Right lobe of liver (tissue), 6 donors: Measurements from ENCODE around the gene CDH4. TPM values are rescaled to one million over a fixed set of nuclear protein-coding genes. Genes with fewer than 3 reads are reported as not detected.

Experiments
- ATAC-seq, 4 donors: fragments of 200-7000 bp; cut with Tn5 transposase; one replicate each; pipeline ENCODE4 v1.9.1; 2020; ENCODE audit warnings: mild to moderate bottlenecking in 4 of 4, moderate library complexity in 4 of 4
- DNase-seq, 3 donors: peaks; one replicate each; pipeline ENCODE4 v3.0.0-alpha.2; 2020
- H3K27ac ChIP-seq, 3 donors: fragments of 200-600 bp; one replicate each; pipeline ENCODE4 v1.8.0; 2022
- H3K27me3 ChIP-seq, 2 donors: fragments of 200-600 bp; one replicate each; pipeline ENCODE4 v1.8.0; 2022
- H3K36me3 ChIP-seq, 4 donors: fragments of 200-600 bp; sonication (generic) in 1 of 4; one replicate each; pipeline versions ENCODE4 v1.5.1 to v1.8.0; 2017 to 2022; ENCODE audit warnings: control low read depth in 1 of 4
- H3K4me1 ChIP-seq, 4 donors: fragments of 200-600 bp; sonication (generic) in 1 of 4; one replicate each; pipeline versions ENCODE4 v1.5.1 to v1.8.0; 2017 to 2022; ENCODE audit warnings: control low read depth in 1 of 4
- H3K4me3 ChIP-seq, 3 donors: fragments of 200-600 bp; one replicate each; pipeline ENCODE4 v1.8.0; 2022
- H3K9me3 ChIP-seq, 4 donors: fragments of 200-600 bp; sonication (generic) in 1 of 4; one replicate each; pipeline versions ENCODE4 v1.5.1 to v1.8.0; 2017 to 2022; ENCODE audit warnings: control low read depth in 1 of 4
- POLR2A ChIP-seq: fragments of 450-650 bp; IDR thresholded peaks from one replicate; pipeline ENCODE4 v1.6.1; 2017; ENCODE audit warnings: antibody characterized with exemption, mild to moderate bottlenecking
- WGBS: methylation state at CpG from one replicate; pipeline ENCODE4 v1.1.6; 2018; ENCODE audit warnings: low coverage, low lambda C conversion rate; ENCODE audit not compliant: insufficient coverage; ENCODE audit errors: missing lambda C conversion rate; 5-methylcytosine and 5-hydroxymethylcytosine counted together
- intact Hi-C, 2 donors: fragments of 100-400 bp; cut with DNase I; formaldehyde crosslinking; loops; one replicate each; pipeline versions ENCODE4 v1.11.2 to v1.14.1; 2022
- total RNA-seq, 6 experiments: library from RNA; depleted of rRNA in 2 of 6; stranded (reverse); fragments of >200 nt in 2 of 6; fragmentation: NEBNext Ultra II Directional in 3 of 6; extraction: Animal tissue kit (Norgen Biotek cat#: 25700) in 3 of 6; gene quantifications; one replicate each; pipeline versions ENCODE4 v1.1.0 to v1.2.4, GENCODE V29; 2016 to 2023
- TF ChIP-seq, protein P1 (sequence below), 4 donors: fragments of 200-600 bp in 3 of 4; fragments of 450-650 bp in 1 of 4; IDR thresholded peaks; one replicate each; pipeline versions ENCODE4 v1.5.1 to v1.8.0; 2016 to 2022; ENCODE audit warnings: antibody characterized with exemption in 4 of 4, mild to moderate bottlenecking in 2 of 4
- donor health status: DM: no; HTN: yes; CAD: no.
- donor health status: DM: no; HTN: no; CAD: no.
- donor health status: DM: no; HTN: no; CAD: no.
- donor health status: DM: no; HTN: yes; CAD: no.
- donor health status: DM: no; HTN: yes; CAD: no.

CDH4 gene
- total RNA-seq, 6 experiments from 2014 or later, result 0.02 to 0.14 (median 0.09) TPM; not detected in 3

DNA sequence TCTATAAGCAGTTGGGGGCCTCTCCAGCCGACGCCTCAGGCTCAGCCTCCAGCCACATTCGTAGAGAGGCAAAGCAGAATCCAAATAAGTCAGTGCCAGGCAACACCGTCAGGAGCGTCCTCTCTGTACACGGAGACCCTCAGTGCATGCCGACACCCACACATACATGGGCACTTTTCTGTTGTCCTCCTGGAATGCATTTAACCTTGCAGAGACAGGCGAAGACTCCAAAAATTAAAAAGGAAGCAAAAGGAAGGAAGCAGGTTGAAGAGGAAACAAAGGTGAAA, 487.7 kb downstream of the CDH4 start:
- DNase-seq (peak in 1 of 3 donors; percentile 22), ATAC-seq (no peak)
- no peaks in the 10 kb centered on the region for H3K36me3 ChIP-seq
- WGBS, result 60% methylated on average over 5 of the region's 8 CpGs
- no peaks in the 10 kb centered on the region for H3K27me3 ChIP-seq
- H3K4me1 ChIP-seq, result no peaks in the 10 kb centered on the region
- intact Hi-C loops, result no loop called here
- no peaks in the 10 kb centered on the region for H3K9me3 ChIP-seq
- TF ChIP-seq POLR2A, result no peak
- TF ChIP-seq, protein P1, sequence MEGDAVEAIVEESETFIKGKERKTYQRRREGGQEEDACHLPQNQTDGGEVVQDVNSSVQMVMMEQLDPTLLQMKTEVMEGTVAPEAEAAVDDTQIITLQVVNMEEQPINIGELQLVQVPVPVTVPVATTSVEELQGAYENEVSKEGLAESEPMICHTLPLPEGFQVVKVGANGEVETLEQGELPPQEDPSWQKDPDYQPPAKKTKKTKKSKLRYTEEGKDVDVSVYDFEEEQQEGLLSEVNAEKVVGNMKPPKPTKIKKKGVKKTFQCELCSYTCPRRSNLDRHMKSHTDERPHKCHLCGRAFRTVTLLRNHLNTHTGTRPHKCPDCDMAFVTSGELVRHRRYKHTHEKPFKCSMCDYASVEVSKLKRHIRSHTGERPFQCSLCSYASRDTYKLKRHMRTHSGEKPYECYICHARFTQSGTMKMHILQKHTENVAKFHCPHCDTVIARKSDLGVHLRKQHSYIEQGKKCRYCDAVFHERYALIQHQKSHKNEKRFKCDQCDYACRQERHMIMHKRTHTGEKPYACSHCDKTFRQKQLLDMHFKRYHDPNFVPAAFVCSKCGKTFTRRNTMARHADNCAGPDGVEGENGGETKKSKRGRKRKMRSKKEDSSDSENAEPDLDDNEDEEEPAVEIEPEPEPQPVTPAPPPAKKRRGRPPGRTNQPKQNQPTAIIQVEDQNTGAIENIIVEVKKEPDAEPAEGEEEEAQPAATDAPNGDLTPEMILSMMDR (IDR thresholded peaks at IDR 0.05), result no peak
- H3K4me3 ChIP-seq, result no peak overlapping the region
- H3K27ac ChIP-seq, result no peak overlapping the region

DNA sequence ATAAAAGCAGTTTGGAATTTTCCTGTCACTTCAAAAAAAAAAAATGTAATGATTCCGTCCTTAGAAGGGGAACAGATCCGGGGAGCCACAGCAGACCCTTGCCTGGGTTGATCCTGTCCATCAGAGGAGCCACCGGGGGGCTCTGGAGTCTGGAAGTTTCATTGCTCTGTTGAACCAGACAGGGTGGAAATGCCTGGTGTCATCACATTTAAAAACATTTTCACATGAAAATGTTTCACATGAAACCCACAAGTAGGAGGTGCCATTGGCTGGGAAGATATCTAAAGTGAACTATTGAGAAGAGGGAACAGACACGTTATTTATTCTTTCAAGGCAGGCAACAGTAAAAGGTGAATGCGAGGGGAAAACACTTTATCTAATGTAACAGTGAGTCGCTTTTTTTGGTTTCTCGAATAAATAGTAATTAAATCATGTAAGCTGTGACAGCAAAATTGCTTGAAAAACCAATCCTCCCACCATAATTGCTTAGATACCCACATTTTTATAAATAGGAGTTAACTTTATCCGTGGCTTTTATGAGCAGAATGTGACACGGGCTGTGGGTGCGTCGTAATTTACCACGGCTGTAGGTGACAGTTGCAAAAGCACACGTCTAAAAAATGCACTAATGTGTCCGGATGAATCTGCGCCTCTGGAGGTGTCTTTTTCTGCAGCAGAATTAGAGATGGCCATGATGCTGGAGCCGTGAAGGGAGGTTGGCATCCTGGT, 490.2 kb downstream of the CDH4 start:
- DNase-seq (peak in 1 of 3 donors; percentile 14), ATAC-seq (no peak)
- no peaks in the 10 kb centered on the region for H3K9me3 ChIP-seq
- intact Hi-C loops, result no loop called here
- 59% methylated on average over 16 of the region's 16 CpGs for WGBS
- H3K36me3 ChIP-seq, result no peaks in the 10 kb centered on the region
- H3K4me3 ChIP-seq, result no peak overlapping the region
- TF ChIP-seq, protein P1 (IDR thresholded peaks at IDR 0.05), result no peak
- no peak for TF ChIP-seq POLR2A
- no peaks in the 10 kb centered on the region for H3K4me1 ChIP-seq
- H3K27me3 ChIP-seq, result no peaks in the 10 kb centered on the region
- H3K27ac ChIP-seq, result no peak overlapping the region

DNA sequence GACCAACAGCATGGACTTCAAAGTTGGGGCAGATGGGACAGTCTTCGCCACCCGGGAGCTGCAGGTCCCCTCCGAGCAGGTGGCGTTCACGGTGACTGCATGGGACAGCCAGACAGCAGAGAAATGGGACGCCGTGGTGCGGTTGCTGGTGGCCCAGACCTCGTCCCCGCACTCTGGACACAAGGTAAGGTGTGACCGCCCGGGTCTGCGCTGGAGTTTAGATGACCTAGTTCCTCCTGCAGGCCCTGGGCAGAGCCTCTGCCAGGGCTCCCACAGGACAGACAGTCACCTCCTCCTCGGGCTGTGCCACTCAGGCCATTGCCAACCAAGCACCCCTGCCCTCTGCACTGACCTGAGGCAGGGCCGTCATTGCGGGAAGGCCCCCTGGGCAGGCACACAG, 491.5 kb downstream of the CDH4 start:
- Histone ChIP-seq H3K9me3 (no peaks in the 10 kb centered on the region), H3K27ac (no peak overlapping the region), H3K36me3 (no peaks in the 10 kb centered on the region), H3K27me3 (no peaks in the 10 kb centered on the region), H3K4me3 (no peak overlapping the region), H3K4me1 (no peaks in the 10 kb centered on the region)
- TF ChIP-seq, protein P1 (IDR thresholded peaks at IDR 0.05), result no peak
- no peak for TF ChIP-seq POLR2A
- DNase-seq, result peak in 1 of 3 donors; percentile 31
- 54% methylated on average over 3 of the region's 16 CpGs for WGBS
- intact Hi-C loops, result no loop called here
- no peak for ATAC-seq

DNA sequence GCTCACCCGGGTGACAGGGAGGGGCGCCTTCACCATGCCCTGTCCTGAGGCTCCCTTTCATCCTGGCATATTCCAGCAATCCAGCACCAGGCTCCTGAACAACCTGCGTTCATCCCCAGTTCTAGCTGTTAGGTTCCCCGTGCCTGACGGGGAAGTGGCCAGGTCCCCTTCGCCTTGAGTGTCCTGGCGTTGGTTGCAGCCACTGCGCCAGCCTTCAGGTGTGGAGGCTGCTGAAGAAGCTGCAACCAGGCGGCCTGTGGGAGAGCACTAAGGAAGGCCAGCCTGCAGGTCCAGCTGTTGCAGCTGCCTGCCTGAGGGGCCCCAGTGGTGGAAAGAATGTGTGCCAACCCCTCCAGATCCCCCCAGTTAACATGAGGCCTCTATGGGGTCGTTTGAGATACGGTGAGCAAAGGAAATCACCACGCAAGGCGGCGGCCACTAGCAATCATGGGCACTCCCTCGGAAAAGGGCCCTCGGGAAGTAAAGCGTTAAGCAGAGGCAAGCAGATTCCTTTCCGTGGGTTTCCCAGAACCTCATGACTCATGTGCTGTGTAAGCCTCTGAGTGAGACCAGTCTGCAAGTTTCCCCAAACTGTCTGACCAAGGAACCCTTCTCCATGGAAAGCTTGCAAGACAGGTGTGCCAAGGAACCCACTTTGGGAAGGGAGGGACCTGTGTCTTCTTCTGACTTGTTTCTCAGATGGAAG, 492.8 kb downstream of the CDH4 start:
- H3K36me3 ChIP-seq, result no peaks in the 10 kb centered on the region
- intact Hi-C loops, result no loop called here
- no peak overlapping the region for H3K27ac ChIP-seq
- H3K4me3 ChIP-seq, result no peak overlapping the region
- ATAC-seq (no peak), DNase-seq (peak in 1 of 3 donors; percentile 42)
- WGBS, result 75% methylated on average over 10 of the region's 18 CpGs
- TF ChIP-seq, protein P1 (IDR thresholded peaks at IDR 0.05), result no peak
- TF ChIP-seq POLR2A, result no peak
- no peaks in the 10 kb centered on the region for H3K4me1 ChIP-seq
- no peaks in the 10 kb centered on the region for H3K27me3 ChIP-seq
- H3K9me3 ChIP-seq, result no peaks in the 10 kb centered on the region
